ENCODE results near the gene DNAJC1.

- no peak for TF ChIP-seq SIN3A (IDR thresholded peaks at IDR 0.05; ENCODE audit: borderline replicate concordance, insufficient read depth, low read length)
- no peak for TF ChIP-seq POLR2AphosphoS5 (IDR thresholded peaks at IDR 0.05; ENCODE audit: low read depth, low read length)
- TF ChIP-seq, protein P1, sequence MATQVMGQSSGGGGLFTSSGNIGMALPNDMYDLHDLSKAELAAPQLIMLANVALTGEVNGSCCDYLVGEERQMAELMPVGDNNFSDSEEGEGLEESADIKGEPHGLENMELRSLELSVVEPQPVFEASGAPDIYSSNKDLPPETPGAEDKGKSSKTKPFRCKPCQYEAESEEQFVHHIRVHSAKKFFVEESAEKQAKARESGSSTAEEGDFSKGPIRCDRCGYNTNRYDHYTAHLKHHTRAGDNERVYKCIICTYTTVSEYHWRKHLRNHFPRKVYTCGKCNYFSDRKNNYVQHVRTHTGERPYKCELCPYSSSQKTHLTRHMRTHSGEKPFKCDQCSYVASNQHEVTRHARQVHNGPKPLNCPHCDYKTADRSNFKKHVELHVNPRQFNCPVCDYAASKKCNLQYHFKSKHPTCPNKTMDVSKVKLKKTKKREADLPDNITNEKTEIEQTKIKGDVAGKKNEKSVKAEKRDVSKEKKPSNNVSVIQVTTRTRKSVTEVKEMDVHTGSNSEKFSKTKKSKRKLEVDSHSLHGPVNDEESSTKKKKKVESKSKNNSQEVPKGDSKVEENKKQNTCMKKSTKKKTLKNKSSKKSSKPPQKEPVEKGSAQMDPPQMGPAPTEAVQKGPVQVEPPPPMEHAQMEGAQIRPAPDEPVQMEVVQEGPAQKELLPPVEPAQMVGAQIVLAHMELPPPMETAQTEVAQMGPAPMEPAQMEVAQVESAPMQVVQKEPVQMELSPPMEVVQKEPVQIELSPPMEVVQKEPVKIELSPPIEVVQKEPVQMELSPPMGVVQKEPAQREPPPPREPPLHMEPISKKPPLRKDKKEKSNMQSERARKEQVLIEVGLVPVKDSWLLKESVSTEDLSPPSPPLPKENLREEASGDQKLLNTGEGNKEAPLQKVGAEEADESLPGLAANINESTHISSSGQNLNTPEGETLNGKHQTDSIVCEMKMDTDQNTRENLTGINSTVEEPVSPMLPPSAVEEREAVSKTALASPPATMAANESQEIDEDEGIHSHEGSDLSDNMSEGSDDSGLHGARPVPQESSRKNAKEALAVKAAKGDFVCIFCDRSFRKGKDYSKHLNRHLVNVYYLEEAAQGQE (IDR thresholded peaks at IDR 0.05; ENCODE audit: insufficient read depth in 1 of 2, low read depth in 2 of 2, low read length in 2 of 2): no peak
- TF ChIP-seq TAF1 (IDR thresholded peaks at IDR 0.05; ENCODE audit: borderline replicate concordance, insufficient read depth, low read length): no peak
Observed at GRCh38 chr10:21976739-21977138, 26.8 kb downstream of the DNAJC1 start.

Data from PFSK-1 (cell line).